22Rv1 (cell line): ENCODE data around the gene HS6ST1.
"Not testable (repeated sequence)": the region's sequence is repeated elsewhere in the genome, so short reads cannot be mapped to it uniquely, and the experiment has no call there.

Experiments
- H3K27ac ChIP-seq: fragments of 450-650 bp; 2 replicates; pipeline ENCODE4 v1.5.1; 2017
- ZFX ChIP-seq: fragments of 450-650 bp; IDR thresholded peaks from 2 replicates; pipeline ENCODE4 v1.6.1; 2017; ENCODE audit warnings: antibody characterized with exemption, borderline replicate concordance
- TF ChIP-seq, protein P1 (sequence below): fragments of 450-650 bp; IDR thresholded peaks from 2 replicates; pipeline ENCODE4 v1.5.1; 2017; ENCODE audit warnings: mild to moderate bottlenecking

Gene HS6ST1

DNA sequence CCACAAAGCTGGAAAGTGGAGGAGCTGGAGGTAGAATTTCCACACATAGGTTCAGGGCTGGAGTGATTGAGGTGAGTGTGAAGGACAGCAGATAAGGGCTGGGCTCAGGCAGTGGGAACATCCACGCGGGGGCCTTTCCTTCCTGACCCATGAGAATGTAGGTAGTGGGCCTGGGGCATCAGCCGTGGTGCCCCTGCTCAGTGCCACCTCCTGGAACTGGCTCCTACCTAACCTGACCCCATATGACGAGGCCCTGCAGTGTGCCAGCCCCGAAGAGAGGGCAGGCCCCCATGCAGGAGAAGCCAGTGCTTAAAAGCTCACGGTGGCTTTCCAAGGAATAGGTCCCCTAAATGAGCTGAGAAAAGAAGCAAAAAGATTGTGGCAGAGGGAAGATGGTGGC lies 66.2 kb downstream of the HS6ST1 start:
- no peak overlapping the region for H3K27ac ChIP-seq
- TF ChIP-seq ZFX: no peak
- TF ChIP-seq, protein P1, sequence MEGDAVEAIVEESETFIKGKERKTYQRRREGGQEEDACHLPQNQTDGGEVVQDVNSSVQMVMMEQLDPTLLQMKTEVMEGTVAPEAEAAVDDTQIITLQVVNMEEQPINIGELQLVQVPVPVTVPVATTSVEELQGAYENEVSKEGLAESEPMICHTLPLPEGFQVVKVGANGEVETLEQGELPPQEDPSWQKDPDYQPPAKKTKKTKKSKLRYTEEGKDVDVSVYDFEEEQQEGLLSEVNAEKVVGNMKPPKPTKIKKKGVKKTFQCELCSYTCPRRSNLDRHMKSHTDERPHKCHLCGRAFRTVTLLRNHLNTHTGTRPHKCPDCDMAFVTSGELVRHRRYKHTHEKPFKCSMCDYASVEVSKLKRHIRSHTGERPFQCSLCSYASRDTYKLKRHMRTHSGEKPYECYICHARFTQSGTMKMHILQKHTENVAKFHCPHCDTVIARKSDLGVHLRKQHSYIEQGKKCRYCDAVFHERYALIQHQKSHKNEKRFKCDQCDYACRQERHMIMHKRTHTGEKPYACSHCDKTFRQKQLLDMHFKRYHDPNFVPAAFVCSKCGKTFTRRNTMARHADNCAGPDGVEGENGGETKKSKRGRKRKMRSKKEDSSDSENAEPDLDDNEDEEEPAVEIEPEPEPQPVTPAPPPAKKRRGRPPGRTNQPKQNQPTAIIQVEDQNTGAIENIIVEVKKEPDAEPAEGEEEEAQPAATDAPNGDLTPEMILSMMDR: no peak

DNA sequence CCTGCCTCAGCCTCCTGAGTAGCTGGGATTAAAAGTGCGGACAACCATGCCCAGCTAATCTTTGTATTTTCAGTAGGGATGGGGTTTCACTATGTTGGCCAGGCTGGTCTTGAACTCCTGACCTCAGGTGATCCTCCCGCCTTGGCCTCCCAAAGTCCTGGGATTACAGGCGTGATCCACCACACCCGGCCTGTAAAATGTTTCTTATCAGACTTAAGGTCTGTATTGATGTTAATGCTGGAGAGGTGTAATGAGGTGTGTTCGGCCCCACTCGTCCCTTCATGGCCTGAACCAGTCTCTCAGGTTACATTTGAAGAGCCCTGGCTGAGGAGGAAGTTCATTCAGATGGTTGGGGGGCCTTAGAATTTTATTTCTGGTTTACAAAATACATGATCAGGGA lies 66.6 kb downstream of the HS6ST1 start:
- H3K27ac ChIP-seq: not testable (repeated sequence)

DNA sequence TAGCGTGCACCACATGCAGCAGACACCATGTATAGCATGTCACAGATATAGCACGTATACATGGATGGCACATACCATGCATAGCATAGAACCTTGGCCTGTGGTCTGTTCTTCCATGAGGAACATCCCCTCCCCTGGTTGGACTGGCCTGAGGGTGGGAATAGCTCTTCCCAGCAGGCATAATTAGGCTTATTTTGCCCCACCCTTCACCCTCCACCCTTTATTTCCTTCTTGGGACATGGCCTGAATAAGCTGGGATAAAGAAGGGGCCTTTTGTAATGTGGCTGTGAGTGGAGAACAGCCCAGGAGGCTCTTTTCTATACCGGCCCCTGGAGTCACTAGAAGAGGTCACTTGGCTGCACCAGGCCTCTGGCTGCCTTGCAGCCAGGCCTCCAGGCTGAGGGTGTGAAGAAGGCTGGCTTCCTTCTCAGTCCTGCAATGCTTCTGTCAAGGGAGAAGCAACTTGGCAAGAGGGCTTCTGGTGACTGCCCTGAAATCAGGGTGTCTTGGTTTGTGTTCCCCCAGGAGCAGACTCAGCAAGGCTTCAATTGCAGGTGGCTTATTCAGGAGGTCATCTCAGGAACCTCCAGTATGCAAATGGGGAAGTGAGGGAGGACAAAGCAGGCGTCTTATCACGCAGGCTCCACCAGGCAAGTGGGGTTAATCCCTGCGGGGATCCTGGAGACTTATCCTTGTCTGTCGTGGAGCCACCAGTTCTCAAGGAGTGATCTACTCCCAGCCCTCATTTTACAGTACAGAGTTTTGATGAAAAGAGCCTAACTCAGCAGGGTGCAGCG lies 68.2 kb downstream of the HS6ST1 start:
- no peak overlapping the region for H3K27ac ChIP-seq
- TF ChIP-seq, protein P1: no peak
- no peak for TF ChIP-seq ZFX

DNA sequence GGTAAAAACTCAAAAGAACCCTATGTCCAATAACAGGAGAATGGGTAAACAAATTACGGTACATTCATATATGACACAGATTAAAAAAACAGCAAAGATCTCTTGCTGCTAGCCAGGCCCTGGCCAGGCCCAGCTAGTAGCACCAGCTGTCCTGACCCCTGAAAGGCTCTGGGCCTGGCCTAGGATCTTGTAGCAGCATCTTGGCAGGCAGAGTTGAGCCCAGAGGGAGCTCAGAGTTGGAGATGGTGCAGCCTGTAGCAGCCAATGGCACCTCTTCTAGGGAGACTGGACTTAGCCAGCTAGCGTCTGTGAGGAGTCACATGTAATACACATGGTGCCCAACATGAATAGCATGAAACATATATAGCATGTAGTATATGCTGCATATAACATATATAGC lies 69.1 kb downstream of the HS6ST1 start:
- TF ChIP-seq, protein P1: no peak
- TF ChIP-seq ZFX: no peak

DNA sequence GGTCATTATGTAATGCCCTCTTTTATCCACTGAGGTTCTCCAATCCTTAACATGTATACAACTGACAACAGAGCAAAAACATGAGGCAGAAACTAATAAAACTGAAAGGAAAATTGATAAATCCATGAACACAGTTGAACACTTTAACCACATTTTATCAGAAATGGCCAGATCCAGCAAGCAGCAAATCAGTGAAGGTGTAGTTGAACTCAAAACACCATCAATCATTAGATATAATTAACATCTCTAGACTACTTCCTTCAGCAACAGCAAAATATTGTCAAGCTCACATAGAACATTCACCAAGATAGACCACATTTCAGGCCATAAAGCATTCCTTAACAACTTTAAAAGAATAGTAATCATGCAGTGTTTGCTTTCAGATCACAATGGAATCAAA lies 72.9 kb downstream of the HS6ST1 start:
- TF ChIP-seq, protein P1: no peak
- TF ChIP-seq ZFX: no peak
- H3K27ac ChIP-seq: no peak overlapping the region

More for the DNA sequence above, 69.1 kb downstream of the HS6ST1 start:
- no peak overlapping the region for H3K27ac ChIP-seq

DNA sequence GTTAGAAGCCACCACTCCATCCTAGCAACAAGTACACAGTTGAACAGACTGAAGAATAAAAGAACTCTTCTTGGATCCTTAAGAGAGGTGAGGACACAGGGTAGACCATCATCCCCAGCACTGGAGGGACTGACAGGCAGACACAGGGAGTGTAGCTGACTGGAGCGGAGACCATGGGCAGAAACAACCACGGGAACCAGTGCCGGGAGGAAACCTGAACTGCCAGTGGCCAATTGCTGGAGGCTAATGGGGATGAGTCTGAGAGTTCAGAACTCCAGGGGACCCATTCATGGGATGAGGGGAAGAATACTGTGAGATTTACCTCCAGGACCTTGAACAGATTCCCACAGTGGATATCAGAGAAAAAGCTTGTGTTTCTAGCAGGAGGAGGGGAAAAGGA lies 76.8 kb downstream of the HS6ST1 start:
- TF ChIP-seq ZFX: no peak
- TF ChIP-seq, protein P1: no peak

DNA sequence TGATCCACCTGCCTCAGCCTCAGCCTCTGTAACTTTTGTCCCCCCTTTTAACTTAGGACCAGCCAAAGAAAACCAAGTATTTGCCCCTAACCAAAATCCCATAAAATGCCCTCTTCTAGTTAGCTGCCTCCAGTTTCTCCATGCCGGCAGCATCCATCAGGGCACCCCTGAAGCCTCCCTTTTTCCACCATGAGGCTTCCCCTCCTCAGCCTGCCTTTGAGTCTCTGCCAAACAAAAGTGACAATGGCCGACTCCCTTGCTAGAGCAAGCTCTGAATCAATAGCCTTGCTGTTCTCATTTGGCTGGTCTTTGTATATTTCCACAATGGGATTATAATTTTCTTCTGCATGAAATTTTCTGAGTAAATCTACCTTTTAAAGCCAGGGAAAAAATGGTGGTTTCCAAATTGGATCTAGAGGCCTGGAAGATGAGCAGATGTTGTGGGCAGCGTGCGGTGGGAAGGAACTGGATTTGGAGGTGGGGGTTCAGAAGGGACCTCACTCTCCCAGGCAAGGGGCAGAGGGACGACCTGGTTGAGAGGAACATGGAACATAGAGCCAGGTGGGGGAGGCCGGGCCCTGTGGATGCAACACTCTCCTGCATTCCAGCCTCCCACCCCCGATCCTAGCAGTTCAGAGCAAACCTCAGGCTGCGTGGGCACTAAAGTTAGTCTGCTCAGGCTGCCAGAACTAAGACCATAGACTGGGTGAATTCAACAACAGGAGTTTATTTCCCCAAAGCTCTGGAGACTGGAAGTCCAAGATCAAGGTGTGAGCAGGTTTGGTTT lies 80.6 kb downstream of the HS6ST1 start:
- H3K27ac ChIP-seq: no peak overlapping the region
- TF ChIP-seq, protein P1: no peak
- TF ChIP-seq ZFX: no peak

More for the DNA sequence above, 76.8 kb downstream of the HS6ST1 start:
- no peak overlapping the region for H3K27ac ChIP-seq
